Measurements from ENCODE around the gene DYSF.

DYSF gene

GRCh38 chr2:71534201-71534600 lies 80.8 kb downstream of the DYSF start:
- no peak for DNase-seq

- no peak for DNase-seq
Observed at GRCh38 chr2:71534826-71535225, 81.5 kb downstream of the DYSF start.

DNA sequence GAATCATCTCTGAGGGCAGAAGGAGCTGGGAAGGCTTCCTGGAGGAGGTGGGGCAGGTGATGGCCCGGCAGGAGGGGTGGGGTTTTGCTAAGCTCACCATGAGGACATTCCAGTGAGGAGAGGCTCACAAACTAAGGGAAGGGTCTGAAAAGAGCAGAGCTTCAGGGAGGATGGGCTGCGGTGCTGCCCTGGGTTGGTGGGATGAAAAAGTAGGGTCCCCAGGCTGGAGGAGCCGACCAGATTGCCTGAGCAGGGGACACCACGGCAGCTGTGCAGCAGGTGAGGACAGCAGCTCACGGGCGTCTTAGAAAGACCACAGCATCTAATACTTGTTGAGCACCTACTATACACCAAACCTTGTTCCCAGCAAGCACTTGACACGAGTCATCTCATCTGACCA lies 82.2 kb downstream of the DYSF start:
- no peak for DNase-seq

GRCh38 chr2:71536226-71536671 lies 82.9 kb downstream of the DYSF start:
- no peak for DNase-seq

GRCh38 chr2:71538241-71538640 lies 84.9 kb downstream of the DYSF start:
- DNase-seq: no peak

GRCh38 chr2:71538656-71539265 lies 85.4 kb downstream of the DYSF start:
- no peak for DNase-seq

GRCh38 chr2:71540818-71541217 lies 87.5 kb downstream of the DYSF start:
- no peak for DNase-seq

GRCh38 chr2:71544919-71545571 lies 91.7 kb downstream of the DYSF start:
- no peak for DNase-seq

GRCh38 chr2:71545572-71546274 lies 92.4 kb downstream of the DYSF start:
- DNase-seq: no peak

DNA sequence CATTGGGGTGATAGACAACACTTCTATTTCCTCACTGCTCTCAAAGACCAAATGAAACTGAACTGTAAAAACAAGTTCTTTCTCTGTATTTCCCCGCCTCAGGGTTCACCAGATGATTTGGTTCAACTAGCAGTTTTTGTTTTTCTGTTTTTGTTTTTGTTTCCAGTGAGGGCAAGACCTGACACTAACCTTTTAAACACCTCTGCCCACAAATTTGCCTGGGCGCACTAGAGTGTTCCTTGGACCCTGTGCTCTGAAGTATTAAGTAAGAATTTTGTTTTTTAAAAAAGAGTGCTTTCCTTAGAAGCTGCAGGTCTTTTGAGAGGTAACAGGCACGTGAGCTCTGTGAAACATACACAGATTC lies 92.9 kb downstream of the DYSF start:
- no peak for DNase-seq

DNA sequence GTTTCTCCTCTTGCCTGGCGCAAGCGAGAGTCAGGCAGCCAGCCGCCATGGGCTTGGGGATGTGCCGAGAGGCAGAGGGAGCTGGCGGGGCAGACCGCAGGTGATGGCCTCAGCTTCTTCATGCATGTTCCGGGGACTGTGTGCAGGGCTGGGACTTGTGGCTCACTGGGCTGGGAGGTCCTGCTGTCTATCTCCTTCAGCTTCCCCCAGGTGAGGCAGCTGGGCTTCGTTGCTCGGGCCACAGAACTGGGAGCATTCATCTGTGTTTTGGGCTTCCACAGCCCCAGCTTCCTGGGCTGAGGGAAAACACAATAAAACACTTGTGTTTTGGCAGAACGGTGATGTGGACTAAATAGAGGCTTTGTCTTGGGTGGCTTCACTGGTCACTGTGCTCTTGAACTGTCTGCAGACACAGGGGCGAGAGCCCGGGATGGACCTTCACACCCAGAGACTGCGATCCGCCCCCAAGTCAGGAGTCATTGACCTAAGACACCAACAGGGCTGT lies 93.5 kb downstream of the DYSF start:
- no peak for DNase-seq

DNA sequence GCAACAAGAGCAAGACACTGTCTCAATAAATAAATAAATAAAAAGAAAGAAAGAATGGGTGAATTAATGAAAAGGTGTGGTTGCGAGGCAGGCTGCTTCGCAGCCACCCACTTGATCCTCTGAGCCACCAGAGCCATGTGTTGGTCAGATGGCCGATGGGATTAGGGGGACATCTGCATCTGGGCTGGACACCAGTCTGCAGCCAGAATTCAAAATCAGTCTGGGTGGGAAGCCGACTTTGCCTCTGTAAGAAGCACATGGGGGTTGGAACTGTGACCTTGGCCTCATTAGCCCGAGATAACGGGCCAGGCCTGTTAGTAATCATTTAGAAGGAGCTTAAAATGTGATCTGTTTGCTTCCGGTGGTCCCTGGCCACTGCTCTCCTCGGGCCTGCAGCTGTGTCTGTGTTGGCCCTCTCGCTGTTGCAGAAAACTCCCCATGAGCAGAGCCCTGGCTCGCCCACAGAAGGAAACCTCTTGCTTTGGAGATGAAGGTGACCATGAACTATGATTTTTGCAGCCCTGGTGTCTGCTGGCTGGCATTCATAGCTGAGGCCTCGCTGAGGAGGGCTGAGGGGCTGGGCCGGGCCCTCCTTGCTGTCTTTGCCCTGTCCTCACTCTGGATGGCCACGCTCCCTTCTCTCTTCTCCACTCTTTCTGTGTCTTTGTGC lies 94.4 kb downstream of the DYSF start:
- DNase-seq: no peak

GRCh38 chr2:71548646-71549425 lies 95.5 kb downstream of the DYSF start:
- peak; percentile 42 for DNase-seq

DNA sequence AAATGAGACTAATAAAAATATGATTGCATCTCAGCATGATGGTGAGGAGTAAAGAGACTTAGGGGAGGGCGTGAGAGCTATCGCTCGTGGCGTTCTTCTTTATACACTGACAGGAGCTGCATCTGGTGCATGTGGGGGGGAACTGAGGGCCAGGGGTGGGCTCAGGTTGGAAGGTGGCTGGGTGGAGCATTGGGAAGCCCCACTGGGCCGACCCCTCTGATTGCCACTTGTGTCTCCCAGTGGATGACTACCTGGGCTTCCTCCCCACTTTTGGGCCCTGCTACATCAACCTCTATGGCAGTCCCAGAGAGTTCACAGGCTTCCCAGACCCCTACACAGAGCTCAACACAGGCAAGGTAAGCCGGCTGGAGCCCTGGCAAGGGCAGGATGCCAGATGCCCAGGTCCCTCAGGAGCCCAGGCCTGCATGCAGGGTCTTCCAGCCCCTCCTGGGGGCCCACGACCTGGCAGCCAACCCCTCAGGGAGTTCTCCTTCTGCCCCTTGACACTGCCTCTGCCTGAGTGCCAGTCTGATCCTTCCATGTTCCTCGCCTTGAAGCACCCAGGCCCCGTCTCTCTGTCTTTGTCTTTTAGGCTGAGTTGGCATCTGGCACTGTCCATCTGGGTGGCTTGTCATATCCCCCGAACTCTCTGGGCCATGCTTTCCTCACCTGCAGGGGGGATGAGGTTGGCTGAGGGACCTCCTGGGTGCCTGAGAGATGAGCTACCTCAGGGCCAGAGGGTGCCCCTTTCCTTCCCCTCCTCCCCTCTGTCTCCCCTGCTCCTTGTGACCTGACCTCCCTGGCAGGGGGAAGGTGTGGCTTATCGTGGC lies 97.7 kb downstream of the DYSF start:
- DNase-seq: no peak

GRCh38 chr2:71551631-71551915 lies 98.2 kb downstream of the DYSF start:
- no peak for DNase-seq

DNA sequence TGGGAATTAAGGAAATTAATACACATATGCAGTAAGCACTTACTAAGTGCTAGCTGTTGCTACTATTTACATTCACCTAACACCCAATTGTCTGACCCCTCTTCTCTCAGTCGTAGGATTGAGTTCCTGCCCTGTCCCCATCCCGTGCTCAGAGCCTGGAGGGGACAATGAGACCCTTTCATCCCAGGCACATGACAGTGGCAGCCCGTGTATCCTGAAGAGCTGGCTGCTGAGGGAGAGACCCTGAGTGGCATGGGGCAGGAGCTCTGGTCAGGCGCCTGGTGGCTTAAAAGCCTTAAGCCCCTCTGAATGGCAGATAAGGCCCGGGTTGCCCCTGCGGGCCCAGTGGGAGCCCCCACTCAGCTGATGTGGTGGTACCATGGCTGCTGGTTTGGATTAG lies 99.0 kb downstream of the DYSF start:
- DNase-seq: no peak

DNA sequence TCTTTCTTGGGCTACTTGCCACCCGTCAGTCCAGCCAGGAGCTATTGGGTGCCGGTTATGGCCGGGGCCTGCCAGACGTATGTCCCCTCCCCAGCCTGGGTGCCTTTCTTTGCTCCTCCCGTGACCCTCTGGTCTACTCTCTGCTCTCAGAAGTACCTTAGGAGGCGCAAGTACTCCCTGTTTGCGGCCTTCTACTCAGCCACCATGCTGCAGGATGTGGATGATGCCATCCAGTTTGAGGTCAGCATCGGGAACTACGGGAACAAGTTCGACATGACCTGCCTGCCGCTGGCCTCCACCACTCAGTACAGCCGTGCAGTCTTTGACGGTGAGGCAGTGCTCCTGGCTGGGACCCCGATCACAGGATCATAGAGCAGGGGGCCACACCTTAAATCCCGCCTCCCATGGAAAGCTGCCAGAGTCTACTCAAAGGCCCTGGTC lies 99.5 kb downstream of the DYSF start:
- DNase-seq: no peak

- DNase-seq: no peak
Observed at GRCh38 chr2:71554028-71554705, 100.8 kb downstream of the DYSF start.

DNA sequence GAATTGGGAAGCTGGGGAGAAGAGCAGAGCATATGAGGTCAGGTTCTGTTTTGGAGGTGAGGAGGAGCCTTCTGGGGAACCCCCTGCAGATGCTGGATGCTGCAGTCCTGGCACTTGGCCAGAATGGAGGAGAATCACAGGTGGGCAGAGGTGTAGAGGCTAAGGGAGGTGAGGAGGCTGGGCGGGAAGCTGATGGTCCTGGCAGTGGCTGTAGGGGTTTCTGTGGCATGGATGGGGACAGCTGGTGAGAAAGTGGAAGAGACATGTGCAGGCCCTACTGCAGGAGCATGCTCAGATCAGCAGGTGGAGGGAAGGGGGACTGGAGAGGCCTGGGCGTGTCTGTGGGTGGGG lies 101.3 kb downstream of the DYSF start:
- DNase-seq: no peak

GRCh38 chr2:71555798-71556454 lies 102.6 kb downstream of the DYSF start:
- DNase-seq: no peak

DNA sequence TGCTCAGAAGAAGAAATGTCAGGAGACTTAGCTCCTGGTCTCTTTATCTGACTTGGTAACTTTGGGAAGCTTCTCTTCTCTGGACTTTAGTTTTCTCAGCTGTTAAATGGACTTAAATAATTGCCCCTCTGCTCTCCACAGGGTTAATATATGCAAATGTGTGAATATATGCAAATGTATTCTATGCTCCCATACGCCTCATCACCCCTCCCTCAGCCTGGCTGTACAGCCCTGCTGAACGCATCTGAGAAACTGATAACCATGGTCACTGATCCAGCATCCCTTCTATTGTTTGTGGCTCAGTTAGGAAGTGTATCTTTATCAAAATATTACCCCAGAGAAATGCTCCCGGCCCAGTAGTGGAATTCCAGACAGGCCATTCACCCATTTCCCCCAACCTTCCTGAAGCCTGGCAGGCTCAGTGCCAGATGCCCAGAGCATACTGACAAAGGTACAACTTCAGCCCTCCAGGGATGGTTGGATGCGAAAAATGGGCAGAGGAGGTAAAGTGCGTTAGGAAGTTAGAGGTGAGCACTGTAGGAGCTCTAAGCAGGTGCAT lies 103.4 kb downstream of the DYSF start:
- no peak for DNase-seq
